HL-60 (cell line): Measurements from ENCODE around the gene GP1BB.

Experiments used
- CTCF ChIP-seq: IDR thresholded peaks from one replicate; pipeline ENCODE4 v1.5.1; 2011; ENCODE audit warnings: low read length, control low read depth, inconsistent platforms; ENCODE audit not compliant: insufficient read depth
- POLR2AphosphoS5 ChIP-seq: IDR thresholded peaks from 2 replicates; pipeline ENCODE4 v1.6.1; 2012; ENCODE audit warnings: low read depth

- TF ChIP-seq CTCF (no peak), POLR2AphosphoS5 (no peak)
These were observed 40.9 kb downstream of the GP1BB start for GRCh38 chr22:19764299-19764593.
